ENCODE measurements around the gene SLC39A12.

The SLC39A12 gene

DNA sequence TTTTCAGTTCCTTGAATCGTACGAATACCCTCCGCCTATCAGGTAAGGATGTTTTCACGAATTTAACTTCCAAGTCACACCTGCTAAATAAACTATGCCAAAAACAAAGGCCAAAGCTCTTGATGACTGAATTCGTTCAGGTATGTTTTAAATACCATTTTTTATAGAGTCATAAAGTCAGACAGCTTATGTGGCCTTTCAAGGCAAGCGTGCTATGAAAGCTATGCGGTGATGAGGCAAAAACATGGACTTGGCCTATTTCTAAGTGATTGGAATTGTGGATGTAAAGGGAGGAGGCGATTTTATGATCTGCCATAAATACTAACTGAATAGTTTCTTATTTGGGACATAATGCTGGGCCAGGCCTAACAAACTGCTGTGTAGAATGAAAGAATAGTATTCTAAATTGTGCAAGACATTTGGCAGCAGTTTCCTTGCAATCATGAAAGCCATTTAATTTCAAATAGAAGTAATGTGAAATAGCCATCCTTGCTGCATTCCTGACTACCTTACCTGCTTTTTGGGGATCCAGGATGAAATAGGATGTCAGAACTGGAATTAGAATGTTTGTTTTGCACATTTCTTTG lies 14.0 kb downstream of the SLC39A12 start:
- DNase-seq = no peak

DNA sequence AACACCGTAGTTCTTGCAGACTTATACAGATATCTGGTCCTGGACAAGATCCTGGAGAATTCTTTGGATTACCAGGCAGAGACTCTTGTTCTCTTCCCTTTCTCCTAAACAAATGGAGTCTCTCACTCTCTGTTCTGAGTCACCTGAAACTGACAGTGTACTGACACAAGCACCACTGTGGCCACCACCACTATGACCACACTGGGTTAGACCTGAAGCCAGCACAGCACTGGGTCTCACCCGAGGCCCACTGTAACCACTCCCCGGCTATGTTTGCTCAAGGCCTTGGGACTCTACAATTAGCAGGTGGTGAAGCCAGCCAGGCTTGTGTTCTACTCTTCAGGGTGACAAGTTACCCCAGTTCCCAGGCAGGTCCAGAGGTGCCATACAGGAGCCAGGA lies 22.8 kb downstream of the SLC39A12 start:
- DNase-seq = no peak

DNA sequence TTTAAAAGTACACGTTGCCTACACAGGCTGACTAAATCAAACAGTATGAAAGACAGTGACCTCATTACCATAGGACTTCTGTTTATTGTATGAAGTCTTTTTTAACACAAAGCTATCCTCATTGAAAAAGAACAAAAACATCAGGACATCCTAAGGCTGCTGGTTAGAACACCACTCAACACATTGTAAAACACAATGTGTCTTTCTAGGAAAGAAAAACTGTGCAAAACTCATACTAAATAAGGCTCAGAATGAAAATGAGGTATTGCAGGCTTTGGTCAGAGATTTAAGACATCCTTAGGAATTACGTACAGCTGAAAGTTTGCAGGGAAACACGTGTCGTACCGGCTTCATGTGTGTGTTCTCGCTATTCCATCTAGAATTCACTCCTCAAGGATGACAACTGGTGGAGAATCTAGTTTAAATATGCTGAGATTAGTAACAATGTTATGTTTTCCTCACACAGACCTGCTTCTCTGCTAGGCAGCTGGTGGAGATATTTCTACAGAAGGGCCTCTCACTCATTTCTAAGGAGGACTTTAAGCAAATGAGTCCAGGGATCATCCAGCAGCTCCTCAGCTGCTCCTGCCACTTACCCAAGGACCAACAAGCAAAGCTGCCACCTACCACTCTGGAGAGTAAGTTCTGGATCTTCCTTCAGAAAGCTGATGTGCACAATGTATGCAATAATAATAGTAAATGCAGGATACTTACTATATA lies 29.3 kb downstream of the SLC39A12 start:
- no peak for DNase-seq

DNA sequence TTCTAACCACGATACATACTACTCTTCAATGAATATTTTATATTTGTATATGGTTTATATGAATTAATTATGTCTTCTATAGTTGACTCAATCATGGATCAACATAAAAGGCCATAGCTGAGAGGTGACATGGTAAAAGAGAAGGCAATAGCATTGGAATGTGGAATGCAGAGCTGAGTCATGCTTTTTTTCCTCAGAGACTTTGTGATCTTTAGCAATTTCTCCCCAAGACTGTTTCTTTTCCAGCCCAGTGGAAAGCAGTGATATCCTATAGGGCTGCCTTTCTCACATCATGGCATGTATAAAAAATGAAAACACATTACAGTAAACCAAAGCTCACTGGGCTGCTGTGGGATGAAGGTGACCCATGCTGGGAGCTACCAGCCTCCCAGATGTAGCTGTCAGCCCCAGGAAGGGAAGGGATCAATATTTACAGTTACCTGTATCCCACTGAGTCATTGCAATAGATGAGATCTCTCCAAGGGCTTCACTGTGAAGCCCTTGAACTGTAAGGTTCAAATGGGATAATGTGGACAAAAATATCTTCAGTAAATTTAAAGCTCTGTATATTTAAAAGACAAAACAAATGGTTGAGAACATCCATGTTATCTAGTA lies 30.2 kb downstream of the SLC39A12 start:
- no peak for DNase-seq

DNA sequence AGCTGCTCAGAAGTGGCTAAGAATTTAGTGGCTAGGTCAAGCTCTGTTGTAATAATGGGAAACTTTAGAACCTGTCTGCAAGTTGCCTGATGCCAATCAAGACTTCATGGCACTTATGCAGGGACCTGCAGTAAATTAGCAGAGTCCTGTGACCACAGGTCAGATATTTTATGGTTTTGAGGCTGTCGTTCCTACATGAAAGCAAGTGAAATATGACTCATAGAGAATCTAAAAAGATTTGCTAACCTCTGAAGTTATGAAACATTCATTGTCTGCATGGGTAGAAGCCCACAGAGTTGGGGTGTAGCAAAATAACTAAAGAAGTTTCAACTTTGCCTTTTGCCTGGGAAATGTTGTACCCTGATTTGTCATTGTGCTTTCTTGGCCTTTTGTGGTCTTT lies 32.3 kb downstream of the SLC39A12 start:
- DNase-seq = no peak

DNA sequence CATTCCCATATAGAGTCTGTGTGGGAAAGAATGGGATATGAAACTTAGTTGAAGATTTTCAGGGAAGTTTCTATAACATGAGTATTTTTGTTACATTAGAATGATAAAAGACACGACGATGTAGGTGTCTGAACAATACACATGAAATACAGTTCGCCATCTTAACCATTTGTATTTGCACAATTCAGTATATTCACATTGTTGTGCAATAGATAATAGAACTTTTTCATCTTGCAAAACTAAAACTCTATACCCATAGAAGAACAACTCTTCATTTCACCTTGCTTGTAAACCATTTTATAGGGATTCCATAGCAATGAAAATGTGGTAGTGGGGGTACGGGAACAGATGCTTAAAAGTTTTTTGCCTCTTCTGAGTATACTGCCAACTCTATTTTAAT lies 32.8 kb downstream of the SLC39A12 start:
- no peak for DNase-seq

DNA sequence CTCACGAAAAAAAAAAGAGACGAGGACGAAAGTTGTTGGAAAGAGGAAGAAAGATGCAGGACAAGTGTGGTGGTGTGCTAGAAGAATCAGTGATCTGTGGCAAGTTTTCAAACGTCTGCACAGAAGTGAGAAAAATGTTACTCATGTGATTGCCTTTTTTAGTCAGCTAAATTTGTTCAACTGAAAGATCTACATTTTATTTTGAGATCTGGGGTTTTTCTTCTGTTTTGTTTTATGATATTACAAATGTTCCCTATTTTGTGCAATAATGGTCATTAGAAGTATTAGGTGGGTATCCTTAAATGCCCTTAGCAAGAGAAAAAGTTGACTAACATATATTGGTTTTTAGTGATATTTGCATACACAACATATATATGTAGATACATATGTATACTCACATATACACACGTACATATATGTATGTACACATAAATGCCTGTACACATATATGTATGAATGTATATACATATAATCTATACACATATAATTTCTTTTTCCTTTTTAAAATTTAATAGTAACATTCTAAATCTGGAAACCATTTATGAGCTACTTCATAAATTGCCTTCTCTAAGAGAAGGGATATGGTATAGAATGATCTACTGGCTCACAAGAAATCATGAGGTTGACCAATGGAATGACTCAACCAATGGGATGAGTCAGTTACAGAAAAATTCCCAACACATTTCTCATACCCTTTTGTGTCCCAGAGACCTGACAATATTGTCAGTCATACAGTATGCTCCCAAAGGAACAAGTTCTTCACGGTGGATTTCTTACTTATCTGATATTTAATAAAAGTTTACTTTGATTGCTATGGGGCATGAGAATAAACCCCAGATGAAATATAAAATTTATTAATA lies 38.4 kb downstream of the SLC39A12 start:
- DNase-seq = no peak

DNA sequence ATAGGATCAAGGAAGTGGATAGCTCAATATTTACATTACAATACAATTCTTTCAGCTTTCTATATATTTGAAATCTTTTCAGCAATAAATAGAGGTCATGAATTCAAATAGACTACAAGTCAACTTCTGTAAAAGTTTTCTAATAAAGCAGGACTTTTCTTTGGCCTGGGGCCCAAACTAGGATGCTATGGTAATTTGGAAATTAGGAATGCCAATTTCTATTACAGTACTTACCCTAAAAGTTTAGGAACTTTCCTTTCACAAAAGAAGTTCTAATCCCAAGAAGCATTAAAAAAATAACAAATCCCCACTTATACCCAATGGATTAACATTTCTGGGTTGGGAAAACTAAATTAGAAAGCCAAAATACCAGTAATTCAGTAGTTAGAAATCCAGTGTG lies 40.5 kb downstream of the SLC39A12 start:
- no peak for DNase-seq

DNA sequence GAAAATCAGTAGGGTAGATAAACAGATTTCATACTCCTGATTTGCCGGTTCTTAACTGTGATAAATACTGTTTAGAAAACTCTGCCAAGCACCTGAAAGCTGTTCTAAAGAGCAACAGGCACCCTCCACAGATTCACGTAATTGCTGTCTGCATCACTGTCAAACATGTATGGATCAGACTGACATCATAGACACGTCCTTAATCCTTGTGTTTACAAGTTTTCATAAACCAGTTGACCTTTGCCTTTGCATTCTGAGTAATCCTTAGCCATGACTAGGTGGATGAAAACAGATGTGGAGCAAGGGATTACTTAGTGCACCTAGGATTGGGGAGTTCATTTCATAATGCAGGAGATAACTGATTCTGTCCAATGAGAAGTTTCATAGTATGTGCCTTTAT lies 41.6 kb downstream of the SLC39A12 start:
- DNase-seq = no peak

DNA sequence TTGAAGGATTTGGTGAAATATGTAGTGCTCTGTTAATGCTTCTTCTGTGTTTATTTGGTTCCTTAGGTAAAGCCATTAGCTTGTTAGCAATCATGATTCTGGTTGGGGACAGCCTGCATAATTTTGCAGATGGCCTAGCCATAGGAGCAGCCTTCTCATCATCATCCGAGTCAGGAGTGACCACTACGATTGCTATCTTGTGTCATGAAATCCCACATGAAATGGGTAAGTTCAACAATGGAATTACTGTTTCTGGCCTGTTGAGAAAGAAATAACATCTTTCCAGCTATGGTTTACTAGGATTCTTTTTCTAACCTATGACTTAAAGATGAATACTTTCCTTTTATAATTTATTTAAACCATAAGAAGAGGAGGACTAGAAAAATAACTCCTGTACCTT lies 48.9 kb downstream of the SLC39A12 start:
- DNase-seq = no peak

DNA sequence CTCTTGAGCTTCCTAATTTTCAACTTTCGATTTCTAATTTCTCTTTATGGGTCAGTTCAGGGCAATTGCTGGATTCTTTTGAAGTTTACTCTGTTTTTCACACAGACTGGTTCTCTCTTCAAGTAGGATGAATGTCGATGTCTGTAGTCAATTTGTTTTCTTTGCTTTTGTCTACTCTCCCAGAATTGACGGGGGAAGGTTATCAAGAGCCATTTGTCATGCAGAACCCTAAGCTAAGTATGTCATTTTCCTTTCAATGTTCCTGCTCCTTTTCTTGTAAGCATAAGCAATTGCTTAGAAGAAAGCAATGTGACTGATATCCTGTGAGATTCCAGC lies 53.7 kb downstream of the SLC39A12 start:
- DNase-seq = no peak

DNA sequence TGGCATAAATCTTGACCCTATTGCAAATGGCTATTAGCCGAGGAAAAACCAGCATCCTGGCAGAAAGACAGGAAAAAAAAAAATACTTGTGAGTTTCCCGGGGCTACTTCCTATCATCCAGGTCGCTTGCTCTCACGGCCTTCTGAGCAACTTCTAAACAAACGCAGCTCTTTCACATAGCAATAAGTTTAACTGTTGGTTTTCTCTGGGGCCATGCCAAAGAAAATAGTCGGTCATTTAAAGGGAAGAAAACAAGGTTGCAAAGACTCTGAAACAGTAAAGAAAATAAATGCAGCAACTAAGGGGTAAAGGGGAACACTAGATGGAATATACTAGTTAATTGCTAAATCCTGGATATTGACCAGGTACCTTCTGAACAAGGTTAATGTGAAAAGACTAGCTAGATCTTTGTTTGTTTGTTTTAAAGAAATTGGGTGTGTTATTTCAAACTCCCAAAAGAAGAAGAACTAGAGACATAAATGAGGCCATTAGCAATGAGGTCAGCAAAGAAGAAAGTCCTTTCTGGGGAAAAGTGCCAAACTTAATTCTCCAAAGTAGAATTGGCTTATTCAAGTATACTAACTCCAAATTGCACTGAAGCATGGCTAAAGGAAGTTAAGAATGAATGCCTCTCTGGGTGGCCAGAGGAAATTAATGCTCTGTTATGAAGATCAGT lies 54.2 kb downstream of the SLC39A12 start:
- DNase-seq = no peak

DNA sequence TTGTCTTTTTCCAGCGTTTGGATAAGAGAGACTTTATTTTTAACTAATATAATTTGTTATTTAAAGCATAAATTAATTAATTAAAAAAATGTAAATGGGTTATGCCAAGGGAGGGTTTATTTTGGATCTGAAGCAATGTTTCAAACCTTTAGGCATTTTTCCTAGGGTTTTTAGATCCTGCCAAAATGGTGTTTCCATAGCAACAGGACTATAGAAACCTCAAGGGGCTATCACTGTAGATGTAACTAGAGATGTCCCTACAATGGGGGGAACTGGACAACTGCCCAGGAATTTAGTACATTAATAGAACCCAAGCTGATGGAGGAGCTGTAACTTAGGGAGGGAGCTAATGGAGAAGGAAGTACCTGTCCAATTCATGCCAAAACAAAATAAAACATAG lies 57.3 kb downstream of the SLC39A12 start:
- DNase-seq = no peak

DNA sequence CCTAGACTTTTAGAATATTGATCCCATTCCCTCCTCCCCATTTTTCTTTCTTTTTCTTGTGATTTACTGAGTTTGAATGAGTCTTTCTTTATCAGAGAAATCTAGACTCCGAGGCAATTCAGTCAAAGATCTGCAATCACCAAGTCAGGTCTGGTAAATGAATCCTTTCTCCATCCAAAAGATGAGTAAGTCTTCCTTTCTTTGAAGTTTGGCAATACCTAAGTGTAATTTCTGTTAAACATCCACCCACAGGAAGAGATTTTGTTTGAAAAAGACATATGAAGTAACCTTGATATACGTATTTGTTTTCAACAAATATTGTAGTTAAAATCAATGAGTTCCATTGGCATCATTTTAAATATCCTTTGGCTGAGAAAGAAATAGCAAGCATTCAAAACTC lies 58.3 kb downstream of the SLC39A12 start:
- no peak for DNase-seq

DNA sequence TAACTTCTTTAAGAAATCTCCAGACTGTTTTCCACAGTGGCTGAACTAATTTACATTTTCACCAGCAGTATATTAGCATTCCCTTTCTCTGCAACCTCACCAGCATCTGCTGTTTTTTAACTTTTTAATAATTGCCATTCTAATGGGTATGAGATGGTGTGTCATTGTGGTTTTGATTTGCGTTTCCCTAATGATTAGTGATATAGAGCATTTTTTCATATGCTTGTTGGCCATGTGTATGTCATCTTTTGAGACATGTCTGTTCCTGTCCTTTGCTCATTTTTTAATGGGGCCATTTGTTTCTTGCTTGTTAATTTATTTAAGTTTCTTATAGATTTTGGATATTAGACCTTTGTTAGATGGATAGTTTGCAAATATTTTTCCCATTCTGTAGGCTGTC lies 68.8 kb downstream of the SLC39A12 start:
- DNase-seq = no peak

DNA sequence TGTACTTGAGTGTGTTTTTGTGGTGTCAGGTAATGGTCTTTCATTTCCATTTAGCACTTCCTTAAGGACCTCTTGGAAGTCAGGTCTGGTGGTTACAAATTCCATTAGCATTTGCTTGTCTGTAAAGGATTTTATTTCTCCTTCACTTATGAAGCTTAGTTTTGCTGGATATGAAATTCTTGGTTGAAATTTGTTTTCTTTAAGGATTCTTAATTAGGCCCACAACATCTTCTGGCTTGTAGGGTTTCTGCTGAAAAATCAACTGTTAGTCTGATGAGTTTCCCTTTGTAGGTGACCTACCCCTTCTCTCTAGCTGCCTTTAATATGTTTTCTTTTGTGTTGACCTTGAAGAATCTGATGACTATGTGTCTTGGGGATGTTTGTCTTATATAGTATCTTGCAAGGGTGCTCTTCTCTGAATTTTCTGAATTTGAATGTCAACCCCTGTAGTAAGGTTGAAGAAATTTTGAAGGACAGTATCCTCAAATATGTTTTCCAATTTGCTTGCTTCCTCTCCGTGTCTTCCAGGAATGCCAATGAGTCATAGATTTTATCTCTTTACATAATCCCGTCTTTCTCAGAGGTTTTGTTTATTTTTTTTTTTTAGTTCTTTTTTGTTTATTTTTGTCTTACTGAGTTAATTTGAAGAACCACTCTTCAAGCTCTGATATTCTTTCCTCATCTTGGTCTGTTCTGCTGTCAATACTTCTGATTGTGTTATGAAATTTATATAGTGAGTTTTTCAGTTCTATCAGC lies 70.2 kb downstream of the SLC39A12 start:
- DNase-seq = no peak

DNA sequence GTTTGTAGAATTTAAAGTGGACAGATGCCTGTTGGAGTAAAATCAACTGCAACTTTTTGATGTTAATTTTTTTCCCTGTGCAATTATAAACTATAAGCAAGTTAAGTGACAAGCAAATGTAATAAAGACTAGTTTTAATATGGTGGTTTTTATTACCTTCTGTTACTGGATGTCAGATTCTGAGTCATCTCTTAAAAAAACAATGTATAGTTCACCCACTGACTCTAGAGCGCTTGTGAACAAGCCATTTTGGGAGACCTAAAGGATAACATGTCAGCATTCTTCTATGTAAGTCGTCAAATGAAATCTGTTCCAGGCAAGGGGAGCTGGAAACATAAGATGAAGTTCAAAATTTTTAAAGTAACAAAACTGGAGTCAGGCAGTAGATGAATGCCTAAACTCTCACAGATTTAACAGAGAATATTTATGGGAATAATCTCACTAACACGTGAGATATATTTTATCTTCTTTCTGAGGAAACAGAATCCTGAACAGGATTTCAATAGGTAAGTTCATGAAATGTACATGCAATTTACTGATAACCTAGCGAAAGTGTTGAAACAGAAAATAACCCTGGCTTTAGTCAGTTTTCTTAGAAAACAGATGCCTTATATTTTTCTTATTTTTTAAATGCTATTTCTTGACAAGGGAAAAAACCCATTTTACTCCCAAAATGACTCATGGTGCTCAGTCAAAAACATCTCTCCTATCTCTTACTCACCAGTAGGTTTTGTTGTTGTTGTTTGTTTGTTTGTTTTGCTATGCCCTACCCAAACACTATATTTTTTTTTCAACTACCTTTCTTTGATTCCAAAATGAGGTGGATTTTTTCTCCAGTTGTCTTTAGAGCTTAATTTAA lies 91.7 kb downstream of the SLC39A12 start:
- DNase-seq = no peak

DNA sequence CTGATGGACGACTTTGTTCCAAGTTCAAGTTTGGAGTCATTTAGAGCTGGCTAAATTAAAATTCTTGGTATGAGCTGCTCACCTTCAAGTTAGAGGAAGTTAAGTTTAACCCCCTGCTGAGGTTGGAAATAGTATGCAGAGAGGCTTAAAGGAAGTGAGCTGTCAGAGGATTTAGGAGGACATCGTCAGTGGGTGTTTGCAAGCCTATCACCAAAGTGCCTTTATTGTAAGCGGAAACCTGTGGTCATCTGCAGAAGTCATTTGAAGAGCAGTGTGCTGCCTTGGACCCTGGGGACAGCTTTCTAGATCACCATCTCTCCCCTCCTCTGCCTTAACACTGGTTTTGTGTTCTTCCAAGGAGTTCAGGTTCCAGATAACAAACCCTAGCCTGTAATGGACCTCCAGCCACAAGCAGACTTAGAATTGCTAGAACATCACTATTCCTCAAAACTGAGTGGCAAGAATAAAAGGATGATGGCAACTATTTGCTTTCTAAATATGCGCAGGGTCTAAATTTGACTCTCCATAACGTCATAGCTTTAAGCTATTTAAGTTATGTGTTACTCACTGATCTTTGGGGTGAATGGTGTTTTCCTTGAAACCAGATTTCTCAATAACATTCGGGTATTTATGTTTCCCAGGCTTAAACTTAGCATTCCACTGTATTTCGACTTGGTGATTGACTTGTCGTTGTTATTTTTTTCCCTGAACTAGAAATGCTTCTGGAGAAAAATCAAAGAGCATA lies 93.4 kb downstream of the SLC39A12 start:
- no peak for DNase-seq

DNA sequence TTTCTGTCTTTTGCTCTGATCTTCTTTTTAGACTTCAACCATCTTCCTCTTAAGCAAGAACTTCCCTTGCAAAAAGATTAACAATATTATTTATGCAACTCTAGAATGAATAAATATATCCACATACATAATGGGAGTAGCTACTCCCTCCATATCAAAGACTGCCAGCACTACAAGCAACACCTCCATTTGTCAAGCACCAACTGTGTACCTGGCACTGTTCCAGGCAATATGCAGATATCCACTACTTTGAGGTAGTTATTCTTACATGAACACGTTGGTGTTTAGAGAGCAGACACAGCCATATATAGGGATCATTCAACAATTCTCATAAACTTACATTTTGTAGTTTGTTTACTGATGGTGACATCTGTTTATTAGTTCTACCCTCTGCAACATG lies 104.9 kb downstream of the SLC39A12 start:
- DNase-seq = no peak

DNA sequence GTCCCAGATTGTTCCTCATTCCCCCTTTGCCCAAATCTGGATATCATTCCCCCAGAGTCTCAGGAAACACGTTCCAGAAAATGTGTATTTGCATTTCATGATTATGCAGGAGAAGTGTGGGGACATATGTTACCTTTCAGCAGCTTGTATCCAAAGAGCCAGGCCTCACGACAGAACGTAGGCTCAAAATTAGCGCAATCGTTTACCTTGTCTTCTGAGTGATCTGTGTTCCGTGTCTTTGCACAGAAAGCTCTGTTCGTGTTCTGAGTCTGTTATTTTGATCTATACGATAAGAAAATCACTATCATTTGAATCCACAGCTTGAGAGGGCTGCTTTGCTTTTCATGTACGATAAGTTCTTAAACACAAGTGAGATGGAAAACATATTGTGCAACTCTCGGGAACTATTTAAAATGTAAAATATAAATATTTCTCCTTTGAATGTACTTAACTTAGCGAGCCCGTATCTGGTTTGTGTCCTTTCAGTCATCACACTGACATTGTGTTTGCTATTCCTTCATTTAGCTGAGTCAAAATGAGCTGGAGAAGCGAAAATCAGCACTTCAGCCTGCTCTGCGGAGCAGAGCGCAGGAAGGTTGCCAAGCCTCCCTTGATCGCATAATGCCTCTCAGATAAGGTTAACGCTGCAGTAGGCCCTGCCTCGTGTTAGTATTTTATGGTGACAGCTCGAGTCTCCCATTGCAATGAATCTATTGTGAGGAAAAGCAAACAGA lies 108.3 kb downstream of the SLC39A12 start:
- no peak for DNase-seq

Measured in NCI-H1417 treated with DMSO at 0.1 percent for 48 hours (cell line).